Dendritic cell treated with granulocyte-macrophage colony-stimulating factor and Interleukin-4, amounts not matched to agents 40 ng/mL and 50 ng/mL, for 4 days (primary cell): ENCODE data around the gene PDLIM4.

ENCODE experiments used
- H3K27ac Mint-ChIP-seq: one replicate; pipeline ENCODE4 v1.8.0; 2022; ENCODE audit warnings: mild to moderate bottlenecking, mixed read lengths
- H3K27me3 Mint-ChIP-seq: one replicate; pipeline ENCODE4 v1.8.0; 2022; ENCODE audit warnings: mild to moderate bottlenecking, mixed read lengths
- H3K36me3 Mint-ChIP-seq: one replicate; pipeline ENCODE4 v1.8.0; 2022; ENCODE audit warnings: low read depth, mixed read lengths
- H3K4me1 Mint-ChIP-seq: one replicate; pipeline ENCODE4 v1.8.0; 2022; ENCODE audit warnings: low read depth, mixed read lengths
- H3K4me3 Mint-ChIP-seq: one replicate; pipeline ENCODE4 v1.8.0; 2022; ENCODE audit warnings: mild to moderate bottlenecking, moderate library complexity, mixed read lengths
- H3K9me3 Mint-ChIP-seq: one replicate; pipeline ENCODE4 v1.8.0; 2022; ENCODE audit warnings: mixed read lengths
- intact Hi-C: fragments of 100-400 bp; cut with micrococcal nuclease; formaldehyde crosslinking; loops from one replicate; pipeline ENCODE4 v1.15.0; 2022

The PDLIM4 gene

DNA sequence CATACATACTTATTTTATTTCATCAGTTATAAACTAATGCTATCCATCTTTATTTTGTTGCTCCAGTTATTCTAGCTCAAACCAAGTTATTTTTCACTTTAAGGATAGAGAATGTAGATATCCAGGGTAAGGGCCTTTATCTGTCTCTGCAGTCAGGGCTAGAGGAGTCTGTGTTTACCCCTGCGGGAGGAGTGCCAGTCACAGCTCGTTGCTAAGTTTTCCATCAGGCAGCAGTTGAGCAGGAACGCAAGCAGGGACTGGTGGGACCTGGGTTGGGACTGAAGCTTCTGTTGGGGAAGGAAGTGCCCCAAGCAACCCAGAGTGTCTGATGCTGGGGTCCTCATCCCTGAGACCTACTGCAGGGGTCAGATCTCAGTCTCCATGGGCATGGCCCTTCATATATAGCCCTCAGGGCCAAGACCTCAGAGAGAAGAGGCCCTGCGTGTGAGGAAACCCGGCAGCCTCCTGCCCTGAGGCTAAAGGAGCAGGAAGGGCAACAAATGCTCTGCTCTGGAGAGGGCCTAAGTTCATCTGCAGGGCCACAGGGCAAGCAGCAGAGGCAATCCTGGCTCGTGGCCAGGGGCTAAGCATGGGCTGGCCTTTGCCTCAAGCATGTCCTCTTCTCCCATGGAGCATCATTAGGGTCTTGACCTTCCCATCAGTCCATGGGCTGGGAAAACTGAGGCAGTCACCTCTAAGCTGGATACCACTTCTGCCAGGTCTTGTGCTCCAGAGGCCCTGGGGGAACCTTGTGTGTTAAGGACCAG, 43.3 kb downstream of the PDLIM4 start:
- peak overlapping the region; percentile 13 for H3K27ac Mint-ChIP-seq
- peaks cover 16% of the 10 kb centered on the region for H3K9me3 Mint-ChIP-seq
- intact Hi-C loops: no loop called here
- H3K4me1 Mint-ChIP-seq: peaks cover 74% of the 10 kb centered on the region
- no peak overlapping the region for H3K4me3 Mint-ChIP-seq
- H3K27me3 Mint-ChIP-seq: no peaks in the 10 kb centered on the region
- peaks cover 15% of the 10 kb centered on the region for H3K36me3 Mint-ChIP-seq

DNA sequence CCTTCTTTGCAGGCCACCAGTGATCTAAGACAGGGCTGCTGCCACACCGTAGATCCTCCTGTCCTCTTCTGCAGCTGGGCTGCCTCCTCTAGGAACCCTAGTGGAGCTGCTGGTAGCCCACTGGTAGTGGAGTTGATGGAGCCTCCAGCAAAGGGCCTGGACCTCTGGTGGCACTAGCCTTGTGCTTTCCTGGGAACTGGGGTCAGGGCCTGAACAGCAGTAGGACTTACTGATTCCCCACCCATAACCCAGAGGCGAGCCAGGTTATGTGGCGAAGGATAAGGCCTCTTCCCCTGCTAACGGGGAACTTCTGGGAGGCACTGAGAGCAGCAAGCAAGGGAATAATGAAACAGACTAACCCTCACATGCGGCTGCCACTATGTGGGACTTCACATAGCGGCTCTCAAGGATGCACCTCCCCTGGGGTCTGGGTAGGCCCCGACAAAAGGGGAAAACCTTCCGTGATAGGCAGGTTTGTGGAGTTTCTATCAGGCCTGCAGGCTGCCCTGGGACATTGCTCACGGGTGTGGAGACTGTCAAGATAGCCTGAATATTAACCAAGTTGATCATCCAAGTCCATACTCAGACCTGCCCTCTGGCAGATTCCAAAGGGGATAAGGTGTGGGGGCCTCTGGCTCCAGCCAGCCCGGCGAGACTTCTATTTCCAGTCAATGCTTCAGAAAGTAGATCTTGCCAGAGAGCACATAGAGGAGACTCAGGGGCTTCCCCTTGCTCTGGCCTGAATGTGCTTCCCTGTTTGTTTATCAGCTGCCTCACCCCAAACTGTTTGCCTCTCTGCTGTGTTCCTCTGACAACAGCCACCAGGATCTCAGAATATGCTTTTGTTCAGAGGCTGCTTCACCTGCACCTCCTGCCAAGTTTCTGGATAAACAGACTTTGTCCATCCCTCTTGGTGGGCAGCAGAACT, 44.1 kb downstream of the PDLIM4 start:
- Mint-ChIP-seq H3K27ac (peak overlapping the region; percentile 39), H3K9me3 (peaks cover 16% of the 10 kb centered on the region), H3K36me3 (peaks cover 15% of the 10 kb centered on the region), H3K27me3 (no peaks in the 10 kb centered on the region), H3K4me1 (peaks cover 66% of the 10 kb centered on the region), H3K4me3 (no peak overlapping the region)
- intact Hi-C loops: no loop called here

DNA sequence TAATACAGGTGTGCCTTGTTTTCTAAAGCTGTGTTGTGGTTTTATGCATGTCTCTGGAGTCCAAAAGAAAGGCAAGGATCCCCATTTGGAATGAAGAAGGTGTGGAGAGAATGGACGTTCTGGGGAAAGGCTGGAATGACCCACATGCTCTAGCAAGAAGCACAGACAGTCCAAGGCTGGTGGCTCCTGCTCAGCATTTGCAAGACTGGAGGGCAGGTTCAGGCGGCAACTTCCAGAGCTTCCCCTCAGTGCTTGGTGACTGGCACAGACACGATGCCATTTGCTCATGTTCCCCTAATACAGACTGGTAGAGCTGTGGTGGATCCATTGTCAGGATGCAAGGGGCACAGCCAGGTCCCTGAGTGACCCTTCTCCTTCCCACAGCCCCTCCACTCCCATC, 44.9 kb downstream of the PDLIM4 start:
- intact Hi-C loops: no loop called here
- Mint-ChIP-seq H3K27ac (peak overlapping the region; percentile 39), H3K9me3 (peaks cover 16% of the 10 kb centered on the region), H3K27me3 (no peaks in the 10 kb centered on the region), H3K4me1 (peaks cover 58% of the 10 kb centered on the region), H3K4me3 (no peak overlapping the region), H3K36me3 (peaks cover 15% of the 10 kb centered on the region)

DNA sequence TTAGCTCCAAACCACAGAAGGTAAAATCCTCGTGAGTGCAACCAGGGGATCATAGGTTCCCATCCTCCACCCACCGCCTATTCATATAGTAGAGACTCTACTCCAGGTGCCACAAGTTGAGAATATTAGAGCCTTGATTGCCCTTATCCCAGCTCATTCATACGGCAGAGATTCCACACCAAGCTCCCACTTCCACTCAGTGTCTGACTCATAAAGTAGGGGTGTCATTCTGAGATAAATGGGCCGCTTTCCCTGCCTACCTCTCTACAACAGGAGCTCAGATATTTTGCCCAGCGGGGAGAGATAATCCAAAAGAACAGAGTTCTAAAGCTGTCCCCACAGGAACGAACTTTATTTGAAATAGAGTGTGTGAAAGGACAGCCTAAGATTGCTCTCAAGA, 46.1 kb downstream of the PDLIM4 start:
- H3K9me3 Mint-ChIP-seq: peaks cover 16% of the 10 kb centered on the region
- no peak overlapping the region for H3K4me3 Mint-ChIP-seq

DNA sequence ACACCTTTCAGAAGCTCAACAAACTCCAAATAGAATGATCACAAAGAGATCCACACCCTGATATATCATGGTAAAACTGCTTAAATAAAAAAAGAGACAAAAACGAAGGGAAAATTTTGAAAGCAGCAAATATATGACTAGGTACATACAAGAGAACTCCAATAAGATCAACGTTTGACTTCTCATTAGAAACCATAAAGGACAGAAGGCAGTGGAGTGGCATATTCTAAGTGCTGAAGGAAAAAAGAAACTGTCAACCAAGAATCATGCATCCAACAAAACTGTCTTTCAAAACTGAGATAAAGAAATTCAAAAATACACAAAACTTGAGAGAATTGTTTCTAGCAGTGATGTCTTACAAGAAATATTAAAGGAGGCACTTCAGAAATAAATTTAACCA, 47.9 kb downstream of the PDLIM4 start:
- Mint-ChIP-seq H3K27me3 (no peaks in the 10 kb centered on the region), H3K9me3 (peaks cover 16% of the 10 kb centered on the region), H3K4me1 (peaks cover 46% of the 10 kb centered on the region), H3K27ac (no peak overlapping the region), H3K4me3 (no peak overlapping the region), H3K36me3 (peaks cover 15% of the 10 kb centered on the region)
- intact Hi-C loops: no loop called here

More for the DNA sequence above, 46.1 kb downstream of the PDLIM4 start:
- H3K4me1 Mint-ChIP-seq: peaks cover 59% of the 10 kb centered on the region
- no peak overlapping the region for H3K27ac Mint-ChIP-seq
- H3K36me3 Mint-ChIP-seq: peaks cover 15% of the 10 kb centered on the region
- H3K27me3 Mint-ChIP-seq: no peaks in the 10 kb centered on the region
- intact Hi-C loops: no loop called here

DNA sequence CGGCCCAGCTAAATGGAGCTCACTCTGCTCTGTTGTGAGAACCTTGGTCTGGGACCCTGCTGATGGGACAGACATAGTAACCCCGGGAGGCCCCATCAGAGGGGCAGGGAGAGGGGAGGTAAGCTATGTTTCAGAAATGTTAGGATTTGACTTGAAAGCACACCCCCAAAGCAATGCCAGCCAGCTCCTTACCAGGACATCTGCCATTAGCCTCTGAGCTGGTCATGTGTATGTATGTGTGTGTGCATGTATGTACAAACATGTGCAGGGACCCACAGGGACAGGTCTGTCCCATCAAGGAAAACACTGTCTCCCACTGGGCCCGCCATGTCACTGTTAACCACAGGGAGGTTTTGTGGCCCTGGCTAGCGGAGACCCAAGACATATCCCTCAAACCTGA, 51.2 kb downstream of the PDLIM4 start:
- intact Hi-C loops: no loop called here

DNA sequence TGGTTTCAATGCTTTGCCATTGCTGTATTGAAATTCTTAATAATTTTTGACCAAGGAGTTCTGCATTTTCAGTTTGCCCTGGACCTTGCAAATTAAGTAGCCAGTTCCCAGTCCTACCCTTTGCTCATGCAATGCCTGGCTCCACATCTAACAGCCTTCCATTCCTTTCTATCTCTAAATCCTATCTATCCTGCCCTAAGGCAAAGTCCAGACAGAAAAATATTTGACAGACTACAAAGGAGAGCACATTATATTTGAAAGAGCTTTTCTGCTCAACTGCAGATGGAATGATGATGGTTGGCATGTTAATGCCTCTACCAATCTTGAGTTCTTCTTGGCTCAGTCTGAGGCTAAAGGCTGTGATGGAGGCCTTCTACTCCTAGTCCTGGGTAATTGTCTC, 52.2 kb downstream of the PDLIM4 start:
- Mint-ChIP-seq H3K9me3 (peaks cover 11% of the 10 kb centered on the region), H3K4me3 (no peak overlapping the region), H3K36me3 (peaks cover 21% of the 10 kb centered on the region), H3K27me3 (no peaks in the 10 kb centered on the region), H3K4me1 (peaks cover 23% of the 10 kb centered on the region), H3K27ac (no peak overlapping the region)
- intact Hi-C loops: no loop called here

More for the DNA sequence above, 51.2 kb downstream of the PDLIM4 start:
- Mint-ChIP-seq H3K9me3 (peaks cover 16% of the 10 kb centered on the region), H3K27me3 (no peaks in the 10 kb centered on the region), H3K27ac (no peak overlapping the region), H3K4me1 (peaks cover 23% of the 10 kb centered on the region), H3K4me3 (no peak overlapping the region), H3K36me3 (peaks cover 13% of the 10 kb centered on the region)

DNA sequence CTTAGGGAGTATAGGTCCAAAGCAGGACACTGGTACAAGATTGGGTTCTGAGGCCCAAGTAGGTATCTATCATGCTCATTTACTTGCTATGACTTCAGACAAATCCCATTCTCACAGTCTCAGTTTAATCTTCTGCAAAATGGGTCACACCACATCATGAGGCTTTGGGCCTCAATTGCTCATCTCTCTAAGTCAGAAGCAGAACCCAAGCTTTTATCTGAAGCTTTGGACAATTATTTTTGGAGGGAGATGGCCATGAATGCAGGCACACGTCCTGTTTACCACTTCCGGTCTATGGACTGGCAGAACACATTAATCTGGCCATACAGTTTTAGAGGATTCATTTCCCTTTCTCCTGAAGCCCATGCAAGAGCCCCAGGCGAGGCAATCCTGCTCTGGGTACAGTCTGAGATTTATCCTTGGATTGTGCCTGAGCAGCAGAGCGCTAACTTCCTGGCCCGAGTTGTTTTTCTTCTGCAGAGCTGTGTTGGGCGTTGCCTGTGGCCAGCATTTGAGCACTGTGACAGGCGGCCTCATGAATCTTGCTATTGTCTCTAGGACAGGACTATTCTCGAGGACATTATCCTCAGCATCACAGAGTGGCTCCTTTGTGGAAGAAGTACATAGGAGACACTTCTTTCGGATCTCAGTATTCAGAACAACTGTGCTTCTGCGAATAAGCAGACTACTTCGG, 52.8 kb downstream of the PDLIM4 start:
- Mint-ChIP-seq H3K4me3 (no peak overlapping the region), H3K9me3 (peaks cover 5% of the 10 kb centered on the region), H3K36me3 (peaks cover 21% of the 10 kb centered on the region), H3K27ac (no peak overlapping the region), H3K27me3 (no peaks in the 10 kb centered on the region), H3K4me1 (peaks cover 23% of the 10 kb centered on the region)
- intact Hi-C loops: no loop called here

DNA sequence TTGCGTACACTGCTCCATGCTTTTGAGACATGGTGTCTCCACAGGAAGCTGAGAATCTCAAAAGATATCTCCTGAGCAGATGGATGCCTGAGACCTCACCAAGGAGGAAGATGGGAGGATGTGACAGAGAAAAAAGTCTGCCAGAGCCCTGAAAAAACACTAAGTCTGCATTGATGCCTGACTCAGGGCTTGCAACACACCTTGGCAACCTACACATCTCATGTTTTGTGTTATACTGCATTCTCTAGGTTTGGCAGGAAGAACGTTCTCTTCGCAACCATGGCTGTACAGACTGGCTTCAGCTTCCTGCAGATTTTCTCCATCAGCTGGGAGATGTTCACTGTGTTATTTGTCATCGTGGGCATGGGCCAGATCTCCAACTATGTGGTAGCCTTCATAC, 55.9 kb downstream of the PDLIM4 start:
- peaks cover 27% of the 10 kb centered on the region for H3K36me3 Mint-ChIP-seq
- intact Hi-C loops: no loop called here
- no peak overlapping the region for H3K4me3 Mint-ChIP-seq
- H3K4me1 Mint-ChIP-seq: peaks cover 14% of the 10 kb centered on the region
- H3K9me3 Mint-ChIP-seq: no peaks in the 10 kb centered on the region
- no peaks in the 10 kb centered on the region for H3K27me3 Mint-ChIP-seq
- no peak overlapping the region for H3K27ac Mint-ChIP-seq

DNA sequence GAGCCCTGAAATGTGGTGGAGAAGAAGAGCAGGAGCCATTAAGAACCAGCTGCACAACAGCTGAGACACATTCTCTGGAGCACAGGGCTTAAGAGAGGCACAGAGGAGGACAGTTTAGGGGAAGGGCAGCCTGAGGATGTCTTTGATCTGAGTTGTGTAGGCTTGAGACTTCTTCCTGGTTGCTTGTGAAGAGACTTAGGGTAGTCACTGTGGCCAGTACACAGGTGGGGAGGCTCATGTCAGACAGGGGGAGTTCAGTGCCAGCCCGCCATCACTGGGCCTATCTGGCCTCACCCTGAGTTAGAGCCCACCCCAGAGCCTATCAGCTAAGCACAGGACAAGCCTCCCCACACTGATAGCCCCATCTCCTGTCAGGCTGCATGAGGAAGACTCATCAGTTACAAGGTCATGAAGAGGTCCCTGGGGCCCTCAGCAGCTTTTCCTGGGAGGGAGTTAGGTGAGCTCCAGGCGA, 56.5 kb downstream of the PDLIM4 start:
- Mint-ChIP-seq H3K27me3 (no peaks in the 10 kb centered on the region), H3K27ac (no peak overlapping the region), H3K9me3 (no peaks in the 10 kb centered on the region), H3K36me3 (peaks cover 27% of the 10 kb centered on the region), H3K4me3 (no peak overlapping the region), H3K4me1 (peaks cover 10% of the 10 kb centered on the region)
- intact Hi-C loops: no loop called here

DNA sequence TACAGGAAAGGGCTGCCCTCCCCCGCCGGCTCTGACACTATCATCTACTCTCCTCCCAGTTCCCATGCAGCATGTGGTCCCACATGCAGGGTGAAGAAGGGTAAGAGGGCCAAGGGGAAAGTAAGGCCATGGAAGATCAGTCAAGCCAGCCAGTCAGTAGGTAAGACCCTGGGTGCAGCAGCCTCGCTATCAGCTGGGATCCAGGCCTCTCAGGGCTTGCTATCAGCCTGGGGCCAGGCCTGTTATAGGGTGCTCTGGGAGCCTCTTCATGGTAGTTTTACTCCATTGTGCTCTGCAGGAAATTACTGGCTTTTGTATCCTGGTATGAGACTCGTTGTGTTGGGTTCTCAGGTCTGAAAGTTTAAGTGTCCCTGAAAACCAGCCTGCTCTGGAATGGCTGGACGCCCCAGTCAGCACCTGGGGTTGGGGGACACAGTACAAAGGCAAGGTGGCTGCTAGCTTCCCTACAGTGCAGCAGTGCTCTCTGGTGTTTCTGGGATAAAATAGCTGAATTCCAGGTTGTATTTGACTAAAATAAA, 58.1 kb downstream of the PDLIM4 start:
- H3K4me1 Mint-ChIP-seq: peaks cover 9% of the 10 kb centered on the region
- H3K4me3 Mint-ChIP-seq: no peak overlapping the region
- intact Hi-C loops: no loop called here
- no peak overlapping the region for H3K27ac Mint-ChIP-seq
- no peaks in the 10 kb centered on the region for H3K27me3 Mint-ChIP-seq
- peaks cover 27% of the 10 kb centered on the region for H3K36me3 Mint-ChIP-seq
- H3K9me3 Mint-ChIP-seq: no peaks in the 10 kb centered on the region

DNA sequence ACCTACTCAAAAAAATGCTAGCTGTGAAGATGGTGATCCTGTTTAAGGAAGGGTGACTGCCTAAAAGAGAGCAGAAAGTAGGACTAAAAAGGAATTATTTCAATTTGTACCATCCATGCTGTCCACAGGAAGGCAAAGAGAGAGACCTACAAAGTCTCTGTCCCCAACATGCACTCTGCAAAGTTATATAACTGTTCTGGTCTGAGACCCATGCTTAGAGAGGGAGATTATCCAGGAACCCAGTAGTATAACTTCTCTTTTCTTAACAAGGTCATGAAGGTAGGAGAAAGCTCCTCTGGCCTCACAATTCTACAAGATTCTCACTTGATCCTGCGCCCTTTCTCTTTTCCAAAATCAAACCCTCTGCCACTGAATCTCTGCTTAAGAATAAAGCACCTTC, 62.5 kb downstream of the PDLIM4 start:
- Mint-ChIP-seq H3K27me3 (no peaks in the 10 kb centered on the region), H3K9me3 (no peaks in the 10 kb centered on the region), H3K4me3 (no peak overlapping the region), H3K27ac (no peak overlapping the region), H3K36me3 (peaks cover 37% of the 10 kb centered on the region), H3K4me1 (no peaks in the 10 kb centered on the region)
- intact Hi-C loops: no loop called here

DNA sequence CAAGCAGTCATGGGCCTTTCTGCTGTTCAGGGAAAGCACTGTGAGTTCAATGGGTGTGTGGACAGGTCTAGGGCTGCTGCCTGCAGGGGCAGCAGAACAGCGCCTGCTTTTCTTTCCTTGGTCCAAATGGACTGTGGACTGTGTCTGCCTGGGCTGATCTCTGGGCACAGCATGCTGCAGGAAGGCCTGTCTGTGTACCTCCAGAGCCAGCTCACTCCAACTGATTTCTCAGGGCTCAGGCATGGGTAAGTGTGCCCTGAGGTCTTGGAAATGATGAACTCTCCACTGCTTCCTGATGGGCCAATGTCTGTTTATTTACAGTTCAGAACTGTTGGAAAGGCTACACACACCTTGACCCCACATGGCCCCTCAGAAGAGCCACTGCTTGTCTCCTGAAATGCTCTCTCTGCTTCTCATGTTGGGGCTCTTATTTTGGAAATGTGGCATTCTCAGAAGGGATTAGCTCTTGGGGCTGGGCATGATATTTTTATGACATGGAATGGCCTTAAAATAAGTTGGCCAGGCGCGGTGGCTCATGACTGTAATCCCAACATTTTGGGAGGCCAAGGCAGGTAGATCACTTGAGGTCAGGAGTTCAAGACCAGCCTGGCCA, 63.7 kb downstream of the PDLIM4 start:
- no peak overlapping the region for H3K27ac Mint-ChIP-seq
- no peaks in the 10 kb centered on the region for H3K4me1 Mint-ChIP-seq
- no peak overlapping the region for H3K4me3 Mint-ChIP-seq
- peaks cover 30% of the 10 kb centered on the region for H3K36me3 Mint-ChIP-seq
- no peaks in the 10 kb centered on the region for H3K9me3 Mint-ChIP-seq
- intact Hi-C loops: no loop called here
- H3K27me3 Mint-ChIP-seq: no peaks in the 10 kb centered on the region
